ENCODE results near the gene KIAA0825.

DNA sequence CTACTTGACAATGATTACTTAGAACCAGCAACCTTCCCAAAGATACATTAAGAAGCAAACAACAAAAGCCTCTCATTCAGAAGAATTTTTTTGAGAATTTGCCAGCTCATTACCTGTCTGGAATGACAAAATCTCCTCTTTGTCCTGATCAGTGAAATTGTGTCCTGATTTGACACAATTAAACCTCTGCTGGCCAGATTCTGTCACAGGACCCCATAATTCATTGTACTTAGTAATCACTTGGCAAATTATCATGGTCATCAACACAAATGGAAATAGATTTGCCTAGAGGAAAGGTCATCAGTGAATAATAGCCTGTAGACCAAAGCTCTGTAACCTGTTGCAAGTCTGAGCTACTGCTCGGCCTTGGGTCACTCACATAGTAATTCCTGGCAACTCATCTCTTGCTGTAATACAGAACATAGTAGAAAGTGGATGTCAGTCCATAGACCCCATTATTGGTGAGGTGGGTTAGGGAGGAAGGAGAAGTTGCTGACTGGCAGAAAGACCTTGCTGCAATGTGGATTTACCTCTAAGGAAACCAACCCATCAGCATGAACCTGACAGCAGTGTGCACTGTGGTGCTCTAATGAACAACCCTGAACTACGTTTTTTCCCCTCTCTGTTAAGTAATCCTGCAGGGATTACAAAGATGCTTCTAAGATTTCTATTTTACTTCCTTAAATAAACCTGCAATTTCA, 370.1 kb downstream of the KIAA0825 start:
- TF ChIP-seq POLR2AphosphoS5 (IDR thresholded peaks at IDR 0.05; ENCODE audit: low read depth, low read length) (no peak), EZH2phosphoT487 (IDR thresholded peaks at IDR 0.05; ENCODE audit: borderline replicate concordance, low read depth) (no peak), CHD2 (IDR thresholded peaks at IDR 0.05; ENCODE audit: low read length, partially characterized antibody) (no peak), RAD21 (IDR thresholded peaks at IDR 0.05; ENCODE audit: low read length) (no peak), TAF1 (IDR thresholded peaks at IDR 0.05; ENCODE audit: borderline replicate concordance, low read depth, low read length) (no peak), GABPA (IDR thresholded peaks at IDR 0.05; ENCODE audit: low read depth) (no peak)
- TF ChIP-seq, protein P1, sequence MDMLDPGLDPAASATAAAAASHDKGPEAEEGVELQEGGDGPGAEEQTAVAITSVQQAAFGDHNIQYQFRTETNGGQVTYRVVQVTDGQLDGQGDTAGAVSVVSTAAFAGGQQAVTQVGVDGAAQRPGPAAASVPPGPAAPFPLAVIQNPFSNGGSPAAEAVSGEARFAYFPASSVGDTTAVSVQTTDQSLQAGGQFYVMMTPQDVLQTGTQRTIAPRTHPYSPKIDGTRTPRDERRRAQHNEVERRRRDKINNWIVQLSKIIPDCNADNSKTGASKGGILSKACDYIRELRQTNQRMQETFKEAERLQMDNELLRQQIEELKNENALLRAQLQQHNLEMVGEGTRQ (IDR thresholded peaks at IDR 0.05; ENCODE audit: borderline replicate concordance, low read depth, low read length), result no peak
- TF ChIP-seq, protein P2, sequence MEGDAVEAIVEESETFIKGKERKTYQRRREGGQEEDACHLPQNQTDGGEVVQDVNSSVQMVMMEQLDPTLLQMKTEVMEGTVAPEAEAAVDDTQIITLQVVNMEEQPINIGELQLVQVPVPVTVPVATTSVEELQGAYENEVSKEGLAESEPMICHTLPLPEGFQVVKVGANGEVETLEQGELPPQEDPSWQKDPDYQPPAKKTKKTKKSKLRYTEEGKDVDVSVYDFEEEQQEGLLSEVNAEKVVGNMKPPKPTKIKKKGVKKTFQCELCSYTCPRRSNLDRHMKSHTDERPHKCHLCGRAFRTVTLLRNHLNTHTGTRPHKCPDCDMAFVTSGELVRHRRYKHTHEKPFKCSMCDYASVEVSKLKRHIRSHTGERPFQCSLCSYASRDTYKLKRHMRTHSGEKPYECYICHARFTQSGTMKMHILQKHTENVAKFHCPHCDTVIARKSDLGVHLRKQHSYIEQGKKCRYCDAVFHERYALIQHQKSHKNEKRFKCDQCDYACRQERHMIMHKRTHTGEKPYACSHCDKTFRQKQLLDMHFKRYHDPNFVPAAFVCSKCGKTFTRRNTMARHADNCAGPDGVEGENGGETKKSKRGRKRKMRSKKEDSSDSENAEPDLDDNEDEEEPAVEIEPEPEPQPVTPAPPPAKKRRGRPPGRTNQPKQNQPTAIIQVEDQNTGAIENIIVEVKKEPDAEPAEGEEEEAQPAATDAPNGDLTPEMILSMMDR (IDR thresholded peaks at IDR 0.05), result no peak
